C4-2B (cell line): ENCODE measurements around the gene PNMA6F.

Experiments used
- ZFX ChIP-seq: fragments of 450-650 bp; IDR thresholded peaks from 2 replicates; pipeline ENCODE4 v1.6.1; 2017
- TF ChIP-seq, protein P1 (sequence below): fragments of 450-650 bp; conservative IDR thresholded peaks from 2 replicates; pipeline ENCODE4 v1.5.1; 2017; ENCODE audit warnings: mild to moderate bottlenecking

DNA sequence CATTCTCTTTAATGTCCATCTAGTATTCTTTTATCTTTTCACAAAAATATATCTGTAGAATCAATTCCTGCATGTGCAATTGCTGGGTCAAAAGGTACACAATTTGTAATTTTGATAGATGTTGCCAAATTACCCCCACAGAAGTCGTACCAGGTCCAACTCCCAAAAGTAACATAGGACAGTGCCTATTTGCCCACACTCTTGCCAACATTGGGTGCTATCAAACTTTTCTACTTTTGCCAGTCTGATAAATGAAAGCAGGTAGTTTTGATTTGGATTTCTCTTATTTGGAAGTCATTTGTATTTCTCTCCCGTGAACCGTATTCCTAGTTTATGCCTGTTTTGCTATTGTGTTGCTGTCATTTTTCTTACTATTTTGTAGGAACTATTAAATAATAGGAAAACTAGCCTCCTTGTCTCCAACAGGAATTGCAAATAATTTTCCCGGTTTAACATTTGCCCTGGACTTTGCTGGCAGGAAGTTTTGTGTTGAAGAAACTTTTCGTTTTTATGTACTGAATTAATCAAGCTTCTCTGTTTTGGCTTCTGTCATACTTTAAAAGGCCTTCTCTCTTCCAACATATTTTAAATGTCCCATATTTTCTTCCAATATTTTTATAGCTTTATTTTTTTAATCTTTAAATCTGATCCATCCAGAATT, 45.4 kb upstream of the PNMA6F start:
- TF ChIP-seq, protein P1, sequence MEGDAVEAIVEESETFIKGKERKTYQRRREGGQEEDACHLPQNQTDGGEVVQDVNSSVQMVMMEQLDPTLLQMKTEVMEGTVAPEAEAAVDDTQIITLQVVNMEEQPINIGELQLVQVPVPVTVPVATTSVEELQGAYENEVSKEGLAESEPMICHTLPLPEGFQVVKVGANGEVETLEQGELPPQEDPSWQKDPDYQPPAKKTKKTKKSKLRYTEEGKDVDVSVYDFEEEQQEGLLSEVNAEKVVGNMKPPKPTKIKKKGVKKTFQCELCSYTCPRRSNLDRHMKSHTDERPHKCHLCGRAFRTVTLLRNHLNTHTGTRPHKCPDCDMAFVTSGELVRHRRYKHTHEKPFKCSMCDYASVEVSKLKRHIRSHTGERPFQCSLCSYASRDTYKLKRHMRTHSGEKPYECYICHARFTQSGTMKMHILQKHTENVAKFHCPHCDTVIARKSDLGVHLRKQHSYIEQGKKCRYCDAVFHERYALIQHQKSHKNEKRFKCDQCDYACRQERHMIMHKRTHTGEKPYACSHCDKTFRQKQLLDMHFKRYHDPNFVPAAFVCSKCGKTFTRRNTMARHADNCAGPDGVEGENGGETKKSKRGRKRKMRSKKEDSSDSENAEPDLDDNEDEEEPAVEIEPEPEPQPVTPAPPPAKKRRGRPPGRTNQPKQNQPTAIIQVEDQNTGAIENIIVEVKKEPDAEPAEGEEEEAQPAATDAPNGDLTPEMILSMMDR, result no peak
- TF ChIP-seq ZFX, result no peak
